SKM-1 (cell line): ENCODE measurements around the gene ZDHHC1.
"Not testable (repeated sequence)": the region's sequence is repeated elsewhere in the genome, so short reads cannot be mapped to it uniquely, and the experiment has no call there.

Experiments used
- DNase-seq: peaks from one replicate; lab custom pipeline; 2025; ENCODE audit not compliant: unreplicated experiment; lab: John Stamatoyannopoulos, UW

Gene ZDHHC1

GRCh38 chr16:67394155-67395104, 21.8 kb downstream of the ZDHHC1 start:
- DNase-seq = no peak

DNA sequence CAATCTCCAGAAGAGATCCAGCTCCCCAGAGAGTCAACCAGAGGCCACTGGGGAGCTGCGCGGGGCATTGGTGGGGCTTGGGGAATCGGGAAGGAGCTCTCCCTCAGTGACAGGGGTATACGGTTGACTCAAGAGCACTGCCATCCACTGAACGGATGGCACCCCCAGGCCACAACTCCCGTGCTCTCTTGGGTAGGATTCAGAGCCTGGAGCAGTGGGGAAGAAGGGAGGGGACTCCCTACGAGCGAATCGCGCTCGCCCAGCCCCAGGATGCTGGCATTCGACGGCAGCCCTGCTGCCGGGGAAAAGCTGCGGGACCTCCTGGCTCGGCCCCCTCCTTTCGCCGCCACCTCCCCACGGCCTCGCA, 22.5 kb downstream of the ZDHHC1 start:
- DNase-seq = no peak

DNA sequence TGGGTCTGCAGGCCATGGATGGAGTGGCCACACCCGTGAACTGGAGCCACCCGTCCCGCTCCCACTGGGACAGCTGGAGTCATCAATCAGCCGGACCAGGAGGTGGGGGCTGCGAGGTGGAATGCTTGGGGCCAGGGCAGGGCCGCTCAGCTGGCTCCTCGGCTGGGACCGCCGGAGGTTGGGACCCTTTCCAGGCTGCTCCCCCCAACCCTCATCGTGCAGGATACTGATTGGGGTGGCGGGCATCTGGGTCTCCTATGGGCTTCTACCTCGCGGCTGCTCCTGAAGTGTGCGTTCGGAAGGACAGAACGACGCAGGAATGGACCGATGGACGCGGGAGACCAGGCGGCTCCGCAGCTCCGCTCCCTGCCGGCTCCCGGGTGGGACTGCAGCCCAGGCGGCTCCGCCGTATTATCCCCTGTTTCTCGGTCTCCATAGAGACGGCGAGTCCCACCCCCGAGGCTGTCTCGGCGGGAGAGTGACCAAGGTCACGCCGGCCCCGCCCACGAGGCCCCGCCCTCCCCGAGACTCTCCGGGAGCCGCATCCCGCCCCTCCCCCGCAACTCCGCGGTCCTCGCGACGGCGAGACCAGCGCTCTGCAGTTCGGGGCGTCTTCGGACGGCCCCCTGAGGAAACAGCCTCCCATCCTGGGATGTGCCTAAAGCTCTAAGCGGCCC, 23.0 kb downstream of the ZDHHC1 start, which contains the start of gene TPPP3:
TSS of gene TPPP3 (minus strand) at position 388 of the 677 bp plus-strand sequence. CDS start 2,387 bp downstream, outside the sequence.
- no peak for DNase-seq

DNA sequence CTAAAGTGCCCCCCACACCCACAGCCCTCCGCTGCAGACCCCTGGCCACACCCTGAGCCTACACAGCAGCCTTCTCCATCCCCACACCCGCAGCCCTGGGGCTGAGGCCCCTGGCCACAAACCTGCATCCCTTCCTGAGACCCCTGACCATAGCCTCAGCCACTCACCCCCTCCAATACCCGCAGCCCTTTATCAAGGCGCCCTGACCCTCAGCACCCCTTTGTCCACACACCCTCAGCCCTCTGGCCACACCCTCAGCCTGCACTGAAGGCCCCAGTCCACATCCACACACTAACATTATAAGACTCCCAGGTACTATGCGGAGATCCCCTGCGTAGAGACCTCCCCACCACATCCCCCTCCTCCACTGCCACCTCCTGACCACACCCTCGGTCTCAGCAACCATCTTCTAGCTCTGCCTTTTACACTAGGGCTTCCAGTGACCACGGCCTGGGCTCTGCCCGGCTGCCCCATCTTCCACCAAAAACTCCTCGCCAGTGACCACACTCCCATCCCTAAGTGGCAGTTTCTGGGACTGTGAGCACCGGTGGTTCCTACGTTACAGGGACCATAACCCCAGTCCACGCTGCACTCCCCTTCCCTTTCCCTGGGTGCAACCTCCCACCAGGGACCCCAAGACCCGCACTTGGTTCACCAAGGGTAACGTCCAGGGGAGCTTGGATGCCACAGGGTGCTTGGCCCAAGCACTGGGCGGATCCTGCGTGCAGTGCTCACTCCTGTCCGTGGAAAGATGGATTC, 23.8 kb downstream of the ZDHHC1 start:
- DNase-seq = no peak

DNA sequence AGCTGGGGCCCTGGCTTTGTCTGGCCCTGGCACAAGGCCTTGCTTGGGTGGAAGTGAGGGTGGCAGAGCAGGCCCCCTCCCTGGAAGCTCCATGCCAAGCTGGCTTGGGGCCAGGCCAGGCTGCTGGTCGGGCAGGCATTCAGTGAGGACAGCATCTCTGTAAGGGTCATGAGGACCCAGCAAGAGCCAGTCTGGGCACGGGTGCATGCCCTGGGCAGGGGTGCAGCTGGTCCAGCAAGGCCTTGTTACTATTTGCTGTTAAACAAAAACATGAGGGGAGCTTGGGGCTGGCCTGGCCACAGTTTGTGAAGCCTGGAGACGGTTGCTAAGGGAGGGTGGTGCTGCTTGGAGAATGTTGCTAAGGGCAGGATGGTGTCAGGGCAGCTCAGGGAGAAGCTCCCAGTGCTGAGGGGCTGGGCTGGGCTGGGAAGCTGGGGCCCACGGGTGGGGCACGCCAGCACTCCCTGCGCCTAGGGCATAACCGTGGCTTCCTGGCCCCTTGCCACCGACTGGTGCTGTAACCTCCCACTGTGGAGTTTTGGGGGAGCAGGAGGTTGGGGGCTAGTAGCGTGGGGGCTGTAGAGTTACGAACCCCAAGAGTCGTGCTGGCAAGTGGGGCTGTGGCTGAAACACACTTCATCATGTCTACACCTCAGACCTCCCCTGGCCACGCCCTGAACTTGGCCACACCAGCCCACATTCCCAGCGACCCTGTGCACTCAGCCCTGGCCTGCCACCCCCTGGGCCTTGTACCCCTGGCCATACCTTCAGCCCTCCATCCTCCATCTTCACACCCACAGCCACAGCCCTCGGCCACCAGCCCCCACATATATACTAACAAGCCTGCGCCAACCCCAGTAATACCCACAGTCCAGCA, 24.6 kb downstream of the ZDHHC1 start:
- DNase-seq = no peak

DNA sequence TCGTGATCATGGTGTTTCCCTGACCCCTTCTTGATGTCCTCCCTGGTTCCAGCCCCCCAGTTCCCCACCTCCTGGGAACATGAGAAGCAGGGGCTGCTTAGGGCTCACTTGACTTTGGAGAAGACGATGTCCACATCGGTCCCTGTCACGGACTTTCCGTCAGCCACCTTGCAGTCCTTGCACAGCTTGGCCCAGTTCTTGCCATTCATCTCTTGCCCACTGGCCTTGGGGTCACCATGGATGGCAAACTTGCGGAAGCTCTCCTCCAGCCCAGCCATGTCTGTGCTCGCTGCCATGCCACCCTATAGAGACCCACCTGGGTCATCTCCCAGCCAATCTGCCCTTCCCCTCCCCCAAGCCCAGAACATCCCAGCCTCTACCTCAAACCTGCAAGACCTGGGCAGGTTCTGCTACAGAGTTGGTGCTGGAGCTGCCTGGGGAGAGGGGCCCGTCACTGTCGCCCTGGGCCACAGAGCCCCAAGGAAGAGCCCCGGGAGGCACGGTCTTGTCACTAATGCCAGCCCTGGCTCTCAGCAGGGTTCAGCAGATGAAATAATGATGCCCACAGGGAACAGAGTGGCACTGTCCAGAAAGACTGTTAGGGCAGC, 25.4 kb downstream of the ZDHHC1 start:
- DNase-seq = no peak

DNA sequence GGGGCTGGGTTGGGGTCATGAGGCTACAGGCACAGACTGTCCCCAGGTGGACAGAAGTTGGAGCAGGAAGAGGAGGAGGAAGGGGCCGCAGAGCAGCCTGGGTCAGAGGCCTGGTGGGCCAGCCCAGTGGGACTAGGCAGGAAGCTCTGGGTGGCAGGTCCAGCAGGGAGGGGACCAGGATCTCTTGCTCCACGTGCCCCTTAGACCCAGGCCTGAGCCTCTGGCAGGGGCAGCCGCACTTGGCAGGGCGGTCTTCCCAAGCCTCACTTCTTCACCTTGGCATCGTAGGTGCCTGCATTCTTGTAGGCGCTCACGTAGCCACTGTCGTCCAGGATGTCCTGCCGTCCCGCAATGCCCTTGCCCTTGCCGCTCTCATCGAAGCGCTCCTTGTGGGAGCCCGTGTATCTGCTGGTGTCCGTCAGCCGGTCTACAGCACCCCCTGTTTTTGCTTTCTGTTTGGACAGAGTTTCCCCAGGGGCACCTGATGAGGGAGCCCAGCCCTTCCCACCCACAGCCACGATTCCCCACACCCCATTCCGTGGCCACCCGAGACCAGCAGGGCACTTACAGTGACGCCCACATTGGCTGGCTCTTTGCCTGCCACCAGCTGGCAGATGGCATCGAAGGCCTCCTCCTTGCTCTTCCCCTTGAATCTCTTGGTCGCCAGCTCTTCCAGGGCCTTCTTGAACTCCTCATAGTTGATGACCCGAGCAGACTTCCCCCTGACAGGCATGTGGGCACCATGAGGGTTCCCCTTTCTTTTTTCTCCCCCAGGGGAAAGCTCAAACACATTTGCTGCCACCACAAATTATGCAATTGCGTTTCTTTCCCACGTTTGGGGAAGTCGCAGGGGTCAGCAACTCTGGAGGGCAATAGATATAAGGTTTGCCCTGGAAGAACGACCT, 26.1 kb downstream of the ZDHHC1 start:
- peak; percentile 85 for DNase-seq

DNA sequence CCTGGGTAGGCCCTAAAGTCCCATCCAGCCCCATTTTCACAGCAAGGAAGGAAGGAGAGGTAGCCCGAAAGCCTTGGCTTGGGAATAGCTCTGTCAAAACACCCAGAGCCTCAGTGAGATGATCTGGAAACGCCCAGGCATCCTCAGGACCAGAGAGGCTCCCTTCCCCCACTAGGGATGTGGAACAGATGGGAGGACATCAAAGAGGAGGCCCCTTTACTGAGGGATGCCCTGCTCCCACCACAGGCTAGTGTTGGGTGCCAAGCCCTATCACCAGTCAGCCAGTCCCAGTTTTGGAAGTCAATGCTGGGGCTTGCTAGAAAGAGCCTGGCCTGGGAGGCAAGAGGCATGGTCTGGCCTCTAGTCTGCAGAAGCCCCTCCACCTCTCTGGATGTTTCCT, 27.7 kb downstream of the ZDHHC1 start:
- DNase-seq = no peak

- no peak for DNase-seq
These were observed 28.1 kb downstream of the ZDHHC1 start for GRCh38 chr16:67388191-67388590.

DNA sequence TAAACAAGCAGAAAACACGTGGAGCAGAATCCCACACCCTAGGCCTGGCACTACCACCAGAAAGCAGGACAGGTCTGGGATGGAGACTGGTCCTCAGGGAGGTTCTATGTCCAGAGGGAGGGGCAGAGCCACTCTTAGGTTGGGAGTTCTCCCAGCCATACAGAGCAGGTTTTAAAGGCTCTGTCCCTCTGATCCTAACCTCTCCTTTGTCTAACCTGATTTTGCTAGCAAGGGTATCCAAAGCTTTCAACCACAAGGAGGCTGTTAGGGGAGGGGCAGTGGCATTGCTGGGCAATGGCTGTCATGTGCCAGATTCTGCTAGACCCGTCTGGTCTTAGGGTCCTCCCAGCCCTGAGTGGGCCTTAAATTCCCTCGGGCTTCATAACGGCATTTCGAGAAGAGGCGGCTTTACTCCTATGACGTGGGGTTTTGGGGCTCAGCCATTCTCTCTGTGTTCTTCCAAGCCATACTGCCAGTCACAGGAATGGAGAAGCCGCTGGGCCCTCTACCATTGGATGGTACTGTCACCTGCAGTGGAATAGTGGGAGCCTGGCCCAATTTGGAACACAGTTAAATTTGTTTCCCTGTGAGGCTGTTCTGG, 28.7 kb downstream of the ZDHHC1 start:
- no peak for DNase-seq

DNA sequence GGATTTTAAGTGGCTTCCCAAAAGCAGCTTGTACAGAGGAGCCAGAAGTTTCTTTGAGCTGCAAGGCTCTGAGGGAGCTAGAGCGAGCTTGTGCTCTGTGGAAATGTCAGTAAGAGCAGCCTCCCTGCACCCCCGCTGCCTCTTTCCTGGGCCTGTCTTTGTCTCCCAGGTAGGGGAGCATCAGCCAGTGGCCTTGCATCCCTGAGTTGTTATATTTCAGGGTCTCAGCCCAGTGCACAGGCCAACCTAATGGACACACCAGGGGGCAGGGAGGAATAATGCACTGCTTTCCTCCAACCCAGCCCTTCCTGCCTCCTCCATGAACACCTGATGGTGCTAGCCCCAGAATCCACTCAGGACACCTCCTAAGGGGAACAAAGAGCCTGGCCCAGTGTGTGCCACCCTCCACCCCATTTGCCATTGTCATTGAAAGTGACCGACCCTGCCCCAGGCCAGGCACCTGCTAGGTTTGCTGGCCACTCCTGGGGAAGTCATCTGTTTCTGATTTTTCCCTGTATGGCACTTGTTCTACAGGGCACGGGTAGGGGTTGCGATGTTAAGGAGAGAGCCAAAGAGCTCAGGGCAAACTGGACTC, 29.3 kb downstream of the ZDHHC1 start:
- no peak for DNase-seq

DNA sequence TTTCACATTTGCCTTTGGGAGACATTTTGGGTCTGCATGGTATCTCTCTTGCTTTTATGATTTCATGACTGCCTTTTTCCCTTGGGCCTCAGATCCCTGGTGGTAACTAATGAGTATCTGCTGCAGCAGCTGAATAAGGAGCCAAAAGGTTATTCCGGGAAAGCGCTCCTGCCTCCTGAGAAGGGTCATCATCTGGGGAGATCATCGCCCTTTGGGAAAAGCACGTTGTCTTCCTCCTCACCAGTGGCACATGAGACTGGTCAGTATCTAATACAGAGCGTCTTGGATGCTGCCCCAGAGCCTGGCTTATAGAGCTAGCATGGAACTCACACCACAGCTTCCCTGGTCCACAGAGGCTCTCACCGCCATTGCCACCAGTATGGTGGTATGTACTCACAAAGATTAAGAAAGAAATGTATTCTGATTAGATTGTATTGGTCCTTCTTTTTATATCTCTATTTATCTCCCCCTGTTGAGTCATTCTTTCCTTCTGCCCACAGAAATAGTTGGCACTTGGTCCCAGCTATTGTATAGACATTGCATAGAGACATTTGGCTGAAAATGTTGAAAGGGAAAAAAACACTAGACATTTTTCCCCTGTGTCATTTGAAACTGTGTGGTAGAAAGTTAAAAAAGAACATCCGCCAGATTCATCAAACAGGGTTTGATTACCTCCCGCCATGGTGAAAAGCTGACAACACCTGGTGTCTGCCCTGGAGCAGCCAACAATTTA, 31.3 kb downstream of the ZDHHC1 start:
- DNase-seq = no peak

GRCh38 chr16:67383284-67383683, 33.0 kb downstream of the ZDHHC1 start:
- no peak for DNase-seq

DNA sequence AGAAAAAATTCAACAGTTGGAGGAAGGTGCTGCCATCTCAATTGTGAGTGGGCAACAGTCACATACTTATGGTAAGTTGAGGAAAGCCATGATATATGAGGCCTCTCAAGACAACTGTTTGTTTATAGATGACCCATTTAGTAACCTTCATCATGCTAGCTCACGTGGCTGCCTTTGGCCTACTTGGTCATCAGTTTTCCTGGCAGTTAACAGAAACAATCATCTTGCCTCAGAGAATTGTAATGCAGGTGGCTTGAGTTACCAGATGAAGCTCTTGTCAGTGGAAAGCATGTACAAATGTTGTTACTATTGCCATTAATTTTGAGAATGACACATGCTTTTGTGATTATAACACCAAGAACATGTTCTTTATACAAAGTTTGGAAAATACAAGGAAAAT, 37.6 kb downstream of the ZDHHC1 start:
- no peak for DNase-seq

DNA sequence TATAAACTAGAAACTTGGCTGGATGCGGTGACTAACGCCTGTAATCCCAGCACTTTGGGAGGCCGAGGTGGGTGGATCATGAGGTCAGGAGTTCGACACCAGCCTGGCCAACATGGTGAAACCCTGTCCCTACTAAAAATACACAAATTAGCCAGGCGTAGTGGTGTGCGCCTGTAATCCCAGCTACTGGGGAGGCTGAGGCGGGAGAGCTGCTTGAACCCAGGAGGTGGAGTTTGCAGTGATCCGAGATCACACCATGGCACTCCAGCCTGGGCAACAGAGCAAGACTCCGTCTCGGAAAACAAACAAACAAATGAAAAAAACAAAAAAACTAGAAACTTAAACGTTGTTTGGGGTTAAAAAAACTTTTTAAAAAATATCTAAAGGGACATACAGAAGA, 40.3 kb downstream of the ZDHHC1 start:
- not testable (repeated sequence) for DNase-seq

DNA sequence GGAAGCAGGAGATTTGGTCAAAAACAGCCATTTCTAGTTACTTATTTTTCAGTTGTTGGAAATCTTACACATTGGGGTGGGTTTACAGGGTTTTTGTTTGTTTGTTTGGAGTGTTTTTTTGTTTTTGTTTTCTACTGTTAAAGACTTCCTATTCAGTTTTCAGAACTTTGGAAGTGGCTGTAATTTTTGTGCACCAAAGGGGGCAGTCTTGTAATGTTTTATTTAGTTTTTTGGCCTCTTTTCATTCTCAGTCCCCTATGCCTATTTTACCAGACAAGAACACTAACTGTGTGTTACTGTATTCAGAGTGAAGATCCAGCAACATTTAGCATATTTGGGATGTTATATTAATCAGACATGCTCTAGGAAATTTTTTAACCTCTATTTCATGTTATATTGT, 43.6 kb downstream of the ZDHHC1 start:
- DNase-seq = peak; percentile 3

GRCh38 chr16:67370661-67371060, 45.6 kb downstream of the ZDHHC1 start:
- no peak for DNase-seq
